ENCODE data around the gene SFSWAP.

SFSWAP gene

DNA sequence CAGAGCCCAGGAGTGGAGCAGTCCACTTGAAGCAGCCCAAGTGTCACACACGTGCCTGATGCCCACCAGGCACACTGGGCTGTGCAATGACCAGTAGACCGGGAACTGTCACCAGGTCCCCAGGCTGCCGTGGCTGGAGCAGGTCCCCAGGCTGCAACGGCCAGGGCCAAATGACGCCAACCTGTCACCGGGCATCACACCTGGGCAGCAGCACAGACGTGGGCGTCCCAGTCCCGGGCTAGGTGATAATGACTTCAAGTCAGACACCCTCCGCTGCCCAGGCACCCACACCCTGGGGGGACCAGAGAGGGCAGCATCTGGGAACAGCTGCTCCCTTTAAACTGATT is 86.7 kb downstream of the SFSWAP start:
- H3K4me1 ChIP-seq (ENCODE audit: low read depth, poor library complexity, severe bottlenecking): no peaks in the 10 kb centered on the region
- no peak overlapping the region for H3K4me3 ChIP-seq (IDR thresholded peaks at IDR 0.05; ENCODE audit: insufficient read depth, low read depth, low read length)
- no peak overlapping the region for H3K27ac ChIP-seq
- no peaks in the 10 kb centered on the region for H3K79me2 ChIP-seq (ENCODE audit: insufficient read depth, low read depth)
- H3K4me2 ChIP-seq: no peak overlapping the region
- TF ChIP-seq, protein P1, sequence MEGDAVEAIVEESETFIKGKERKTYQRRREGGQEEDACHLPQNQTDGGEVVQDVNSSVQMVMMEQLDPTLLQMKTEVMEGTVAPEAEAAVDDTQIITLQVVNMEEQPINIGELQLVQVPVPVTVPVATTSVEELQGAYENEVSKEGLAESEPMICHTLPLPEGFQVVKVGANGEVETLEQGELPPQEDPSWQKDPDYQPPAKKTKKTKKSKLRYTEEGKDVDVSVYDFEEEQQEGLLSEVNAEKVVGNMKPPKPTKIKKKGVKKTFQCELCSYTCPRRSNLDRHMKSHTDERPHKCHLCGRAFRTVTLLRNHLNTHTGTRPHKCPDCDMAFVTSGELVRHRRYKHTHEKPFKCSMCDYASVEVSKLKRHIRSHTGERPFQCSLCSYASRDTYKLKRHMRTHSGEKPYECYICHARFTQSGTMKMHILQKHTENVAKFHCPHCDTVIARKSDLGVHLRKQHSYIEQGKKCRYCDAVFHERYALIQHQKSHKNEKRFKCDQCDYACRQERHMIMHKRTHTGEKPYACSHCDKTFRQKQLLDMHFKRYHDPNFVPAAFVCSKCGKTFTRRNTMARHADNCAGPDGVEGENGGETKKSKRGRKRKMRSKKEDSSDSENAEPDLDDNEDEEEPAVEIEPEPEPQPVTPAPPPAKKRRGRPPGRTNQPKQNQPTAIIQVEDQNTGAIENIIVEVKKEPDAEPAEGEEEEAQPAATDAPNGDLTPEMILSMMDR (conservative IDR thresholded peaks at IDR 0.05; ENCODE audit: low read depth, low read length): no peak
- H3K36me3 ChIP-seq (ENCODE audit: insufficient read depth): no peaks in the 10 kb centered on the region
- no peak overlapping the region for H3K9ac ChIP-seq
- no peak overlapping the region for H2AFZ ChIP-seq (ENCODE audit: low read depth)
- no peaks in the 10 kb centered on the region for H3K27me3 ChIP-seq (ENCODE audit: insufficient read depth, low read depth)
- no peaks in the 10 kb centered on the region for H4K20me1 ChIP-seq (ENCODE audit: insufficient read depth)

DNA sequence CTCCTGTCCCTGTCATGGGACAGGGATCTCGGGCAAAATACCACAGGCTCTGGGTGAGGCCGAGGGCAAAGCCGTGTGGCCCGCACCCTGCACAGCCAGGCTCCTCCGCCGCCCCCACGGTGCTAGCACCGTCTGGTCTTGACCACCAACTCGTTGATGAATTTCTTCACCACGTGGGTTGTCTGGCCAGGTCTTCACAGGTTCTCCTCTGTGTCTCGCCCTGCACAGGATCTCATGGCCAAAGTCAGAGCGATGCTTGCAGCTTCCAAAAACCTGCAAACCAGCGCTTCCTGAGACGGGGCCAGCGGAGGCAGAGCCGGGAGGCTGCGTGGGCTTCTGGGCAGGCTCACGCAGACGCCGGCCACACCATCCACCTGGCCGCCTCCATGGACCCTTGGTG is 88.3 kb downstream of the SFSWAP start:
- TF ChIP-seq, protein P1 (conservative IDR thresholded peaks at IDR 0.05; ENCODE audit: low read depth, low read length): no peak
- Histone ChIP-seq H3K79me2 (ENCODE audit: insufficient read depth, low read depth) (no peaks in the 10 kb centered on the region), H3K27ac (no peak overlapping the region), H3K36me3 (ENCODE audit: insufficient read depth) (no peaks in the 10 kb centered on the region), H4K20me1 (ENCODE audit: insufficient read depth) (no peaks in the 10 kb centered on the region), H3K27me3 (ENCODE audit: insufficient read depth, low read depth) (no peaks in the 10 kb centered on the region), H3K9ac (no peak overlapping the region), H3K4me1 (ENCODE audit: low read depth, poor library complexity, severe bottlenecking) (no peaks in the 10 kb centered on the region), H3K4me3 (IDR thresholded peaks at IDR 0.05; ENCODE audit: insufficient read depth, low read depth, low read length) (no peak overlapping the region), H3K4me2 (no peak overlapping the region), H2AFZ (ENCODE audit: low read depth) (no peak overlapping the region)

DNA sequence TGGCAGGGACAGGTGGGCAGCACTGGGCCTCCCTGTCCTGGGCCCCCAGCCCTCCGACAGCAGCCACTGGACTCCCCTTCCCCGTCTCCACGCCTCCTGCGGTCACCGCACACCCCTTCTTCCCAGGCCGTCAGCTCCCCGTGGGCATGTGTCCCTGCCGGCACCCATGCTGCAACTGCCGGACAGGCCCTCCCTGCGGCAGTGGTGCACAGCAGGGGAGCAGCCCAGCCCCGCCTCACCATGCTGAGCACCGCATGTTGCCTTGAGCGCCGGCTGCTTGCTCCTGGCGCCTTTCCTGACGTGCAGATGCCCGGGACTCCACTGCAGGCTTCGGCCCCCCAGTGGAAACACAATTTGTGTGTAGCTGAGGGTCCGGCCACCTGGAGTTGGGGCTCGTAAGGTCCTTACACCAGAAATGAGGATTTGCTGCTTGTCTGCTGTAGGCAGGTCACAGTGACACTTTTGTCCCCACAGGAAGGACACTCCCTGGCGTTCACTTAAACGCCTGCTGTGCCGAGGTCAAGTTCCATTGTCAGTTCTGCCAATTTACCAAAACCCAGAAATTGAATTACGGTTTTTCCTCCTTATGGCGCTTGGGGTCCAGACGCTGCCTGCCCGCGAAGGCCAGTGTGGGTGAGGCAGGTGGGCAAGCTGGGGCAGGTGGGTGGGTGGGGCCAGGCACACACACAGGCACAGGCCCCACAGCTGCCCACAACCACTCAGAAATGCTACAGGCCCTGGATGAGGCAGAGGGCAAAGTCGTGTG is 89.1 kb downstream of the SFSWAP start:
- no peak overlapping the region for H3K4me2 ChIP-seq
- no peak overlapping the region for H3K27ac ChIP-seq
- no peak overlapping the region for H2AFZ ChIP-seq (ENCODE audit: low read depth)
- no peaks in the 10 kb centered on the region for H3K27me3 ChIP-seq (ENCODE audit: insufficient read depth, low read depth)
- no peak overlapping the region for H3K4me3 ChIP-seq (IDR thresholded peaks at IDR 0.05; ENCODE audit: insufficient read depth, low read depth, low read length)
- TF ChIP-seq, protein P1 (conservative IDR thresholded peaks at IDR 0.05; ENCODE audit: low read depth, low read length): no peak
- no peaks in the 10 kb centered on the region for H3K4me1 ChIP-seq (ENCODE audit: low read depth, poor library complexity, severe bottlenecking)
- H3K79me2 ChIP-seq (ENCODE audit: insufficient read depth, low read depth): no peaks in the 10 kb centered on the region
- H4K20me1 ChIP-seq (ENCODE audit: insufficient read depth): no peaks in the 10 kb centered on the region
- H3K36me3 ChIP-seq (ENCODE audit: insufficient read depth): no peaks in the 10 kb centered on the region
- no peak overlapping the region for H3K9ac ChIP-seq

DNA sequence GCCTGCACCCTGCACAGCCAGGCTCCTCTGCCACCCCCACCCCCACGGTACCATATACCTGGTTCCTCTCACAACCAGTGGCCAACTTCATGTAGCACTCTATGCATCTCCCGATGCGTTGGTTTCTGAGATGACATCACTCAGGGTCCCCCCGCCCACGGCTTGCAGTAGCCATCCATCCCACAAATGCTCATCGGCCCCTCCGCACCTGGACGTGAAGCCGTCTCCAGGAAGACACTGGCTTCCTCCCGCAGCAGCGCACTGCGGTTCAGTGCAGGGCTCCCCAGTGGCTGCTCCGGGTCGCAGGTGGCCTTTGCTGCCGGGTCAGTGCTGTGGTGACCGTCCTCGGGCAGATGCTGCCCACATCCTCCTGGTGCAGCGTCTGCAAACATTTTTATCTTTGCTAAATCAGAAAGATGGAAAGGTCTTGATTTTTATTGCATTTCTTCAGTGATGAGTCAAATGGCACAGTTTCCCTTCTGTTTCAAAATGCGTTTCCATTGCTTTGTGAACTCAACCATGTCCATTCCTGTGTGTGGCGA is 89.8 kb downstream of the SFSWAP start:
- H3K4me1 ChIP-seq (ENCODE audit: low read depth, poor library complexity, severe bottlenecking): no peaks in the 10 kb centered on the region
- H4K20me1 ChIP-seq (ENCODE audit: insufficient read depth): no peaks in the 10 kb centered on the region
- H3K27ac ChIP-seq: no peak overlapping the region
- H3K4me3 ChIP-seq (IDR thresholded peaks at IDR 0.05; ENCODE audit: insufficient read depth, low read depth, low read length): no peak overlapping the region
- no peaks in the 10 kb centered on the region for H3K27me3 ChIP-seq (ENCODE audit: insufficient read depth, low read depth)
- H3K4me2 ChIP-seq: no peak overlapping the region
- no peaks in the 10 kb centered on the region for H3K79me2 ChIP-seq (ENCODE audit: insufficient read depth, low read depth)
- H3K36me3 ChIP-seq (ENCODE audit: insufficient read depth): no peaks in the 10 kb centered on the region
- TF ChIP-seq, protein P1 (conservative IDR thresholded peaks at IDR 0.05; ENCODE audit: low read depth, low read length): no peak
- H2AFZ ChIP-seq (ENCODE audit: low read depth): no peak overlapping the region
- H3K9ac ChIP-seq: no peak overlapping the region

All from KMS-11 (cell line).